Esophagus muscularis mucosa (tissue), 4 donors: ENCODE results near the gene HBB.

Source experiments
- CTCF ChIP-seq, 3 experiments: fragments of 200-600 bp in 2 of 3; fragments of 450-650 bp in 1 of 3; sonication (generic) in 2 of 3; IDR thresholded peaks; one replicate each; pipeline ENCODE4 v1.5.1; 2017 to 2019; ENCODE audit warnings: antibody characterized with exemption in 3 of 3, mild to moderate bottlenecking in 2 of 3, moderate library complexity in 1 of 3
- EP300 ChIP-seq: sonication (generic); formaldehyde crosslinking; IDR thresholded peaks from one replicate; pipeline ENCODE4 v1.6.1; 2017; ENCODE audit warnings: antibody characterized with exemption
- POLR2A ChIP-seq: fragments of 450-650 bp; IDR thresholded peaks from one replicate; pipeline ENCODE4 v1.6.1; 2017; ENCODE audit warnings: antibody characterized with exemption, moderate library complexity, mild to moderate bottlenecking, low read depth
- POLR2AphosphoS5 ChIP-seq, 2 donors: sonication (generic); formaldehyde crosslinking; IDR thresholded peaks; one replicate each; pipeline ENCODE4 v1.6.1; 2017; ENCODE audit warnings: antibody characterized with exemption in 2 of 2

GRCh38 chr11:5247472-5248192, 20.8 kb upstream of the HBB start:
- TF ChIP-seq CTCF (IDR thresholded peaks at IDR 0.05), result no peak
- TF ChIP-seq POLR2A, result no peak
- no peak for TF ChIP-seq EP300
- no peak for TF ChIP-seq POLR2AphosphoS5 (IDR thresholded peaks at IDR 0.05)
